ENCODE results near the gene AZU1. TPM values are rescaled to one million over a fixed set of nuclear protein-coding genes. Genes with fewer than 3 reads are reported as not detected.

AZU1 gene
- total and polyA plus RNA-seq, 2 of the 8 experiments (the other 6 are each of a cell fraction or from before 2014, with no cell fraction given) = 0.80 to 1.3 TPM

DNA sequence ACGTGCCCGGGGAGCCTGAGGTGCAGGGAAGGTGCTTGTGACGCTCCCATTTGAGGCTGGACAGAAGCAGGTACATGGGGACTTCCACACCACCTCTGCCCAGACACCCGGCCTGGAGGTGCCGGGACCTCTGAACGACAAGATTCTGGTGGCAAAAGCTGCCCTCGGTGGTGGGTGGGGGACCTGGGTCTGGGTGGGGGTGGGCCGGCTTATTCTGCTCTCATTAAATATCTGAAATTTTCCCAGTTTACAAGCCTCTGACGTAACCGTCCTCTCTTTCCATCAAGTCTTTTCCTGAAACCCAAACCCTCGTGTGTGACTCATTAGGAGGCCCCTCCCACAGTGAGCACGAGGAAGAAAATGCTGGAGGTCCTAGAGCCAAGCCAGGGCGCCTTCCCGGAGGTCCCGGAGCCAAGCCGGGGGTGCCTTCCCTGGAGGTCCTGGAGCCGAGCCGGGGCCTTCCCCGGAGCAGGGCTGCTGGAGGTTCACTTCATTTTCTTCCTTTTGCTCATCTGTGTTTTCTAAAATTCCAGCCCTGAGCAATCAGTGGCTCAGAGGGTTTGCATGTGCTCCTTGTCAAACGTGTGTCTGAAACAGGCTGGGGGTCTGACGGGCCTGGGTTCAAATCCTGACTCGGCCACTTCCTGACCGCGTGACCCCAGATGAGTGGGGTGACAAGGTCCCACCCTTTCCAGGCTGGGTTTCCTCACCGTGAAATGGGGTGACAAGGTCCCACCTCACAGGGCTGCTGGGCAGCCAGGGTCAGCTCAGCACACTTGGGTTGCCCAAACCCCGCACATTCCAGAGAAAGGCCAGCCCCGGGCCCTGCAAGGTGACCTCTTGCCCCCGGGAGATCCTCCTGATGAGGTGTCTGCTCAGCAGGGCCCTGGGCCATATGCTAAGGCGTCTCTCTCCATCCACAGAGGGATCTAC, 41.9 kb downstream of the AZU1 start (continued):
- TF ChIP-seq, protein P1, sequence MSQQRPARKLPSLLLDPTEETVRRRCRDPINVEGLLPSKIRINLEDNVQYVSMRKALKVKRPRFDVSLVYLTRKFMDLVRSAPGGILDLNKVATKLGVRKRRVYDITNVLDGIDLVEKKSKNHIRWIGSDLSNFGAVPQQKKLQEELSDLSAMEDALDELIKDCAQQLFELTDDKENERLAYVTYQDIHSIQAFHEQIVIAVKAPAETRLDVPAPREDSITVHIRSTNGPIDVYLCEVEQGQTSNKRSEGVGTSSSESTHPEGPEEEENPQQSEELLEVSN (IDR thresholded peaks at IDR 0.05) = no peak
- TF ChIP-seq PHF8 (conservative IDR thresholded peaks at IDR 0.05; ENCODE audit: low read depth, low read length) = no peak
- TF ChIP-seq, protein P2, sequence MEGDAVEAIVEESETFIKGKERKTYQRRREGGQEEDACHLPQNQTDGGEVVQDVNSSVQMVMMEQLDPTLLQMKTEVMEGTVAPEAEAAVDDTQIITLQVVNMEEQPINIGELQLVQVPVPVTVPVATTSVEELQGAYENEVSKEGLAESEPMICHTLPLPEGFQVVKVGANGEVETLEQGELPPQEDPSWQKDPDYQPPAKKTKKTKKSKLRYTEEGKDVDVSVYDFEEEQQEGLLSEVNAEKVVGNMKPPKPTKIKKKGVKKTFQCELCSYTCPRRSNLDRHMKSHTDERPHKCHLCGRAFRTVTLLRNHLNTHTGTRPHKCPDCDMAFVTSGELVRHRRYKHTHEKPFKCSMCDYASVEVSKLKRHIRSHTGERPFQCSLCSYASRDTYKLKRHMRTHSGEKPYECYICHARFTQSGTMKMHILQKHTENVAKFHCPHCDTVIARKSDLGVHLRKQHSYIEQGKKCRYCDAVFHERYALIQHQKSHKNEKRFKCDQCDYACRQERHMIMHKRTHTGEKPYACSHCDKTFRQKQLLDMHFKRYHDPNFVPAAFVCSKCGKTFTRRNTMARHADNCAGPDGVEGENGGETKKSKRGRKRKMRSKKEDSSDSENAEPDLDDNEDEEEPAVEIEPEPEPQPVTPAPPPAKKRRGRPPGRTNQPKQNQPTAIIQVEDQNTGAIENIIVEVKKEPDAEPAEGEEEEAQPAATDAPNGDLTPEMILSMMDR (IDR thresholded peaks at IDR 0.05; ENCODE audit: control extremely low read depth in 1 of 3, insufficient read depth in 1 of 3, low read depth in 1 of 3, low read length in 3 of 3) = no peak
- TF ChIP-seq GABPA (IDR thresholded peaks at IDR 0.05; ENCODE audit: borderline replicate concordance, insufficient read depth, low read length) = no peak
